CD14-positive monocyte (primary cell): ENCODE results near the gene ITIH1. TPM values are rescaled to one million over a fixed set of nuclear protein-coding genes. Genes with fewer than 3 reads are reported as not detected.

Experiments
- DNase-seq, 3 donors: peaks; one replicate each; pipeline ENCODE4 v3.0.0-alpha.2; 2011 to 2022
- H2AFZ ChIP-seq: 2 replicates; pipeline ENCODE4 v1.6.0; 2012; ENCODE audit warnings: mild to moderate bottlenecking, low read depth, low read length, inconsistent platforms; ENCODE audit not compliant: insufficient read depth, poor library complexity, severe bottlenecking
- H3K27ac ChIP-seq, 2 donors: 1 replicate in 1 of 2; 2 replicates in 1 of 2; pipeline ENCODE4 v1.5.1; 2012 to 2013; ENCODE audit warnings: low read length in 2 of 2, control low read depth in 1 of 2, inconsistent platforms in 1 of 2, low read depth in 1 of 2, mild to moderate bottlenecking in 1 of 2
- H3K27me3 ChIP-seq, 2 donors: one replicate each; pipeline versions ENCODE4 v1.6.0 to v1.6.1; 2011 to 2013; ENCODE audit warnings: low read length in 2 of 2; ENCODE audit not compliant: control insufficient read depth in 2 of 2, insufficient read depth in 2 of 2
- H3K36me3 ChIP-seq, 2 donors: replicated peaks in 1 of 2; 1 replicate in 1 of 2; 2 replicates in 1 of 2; pipeline versions ENCODE4 v1.5.1 to v1.6.1; 2012 to 2013; ENCODE audit warnings: low read length in 2 of 2, control low read depth in 1 of 2, inconsistent platforms in 1 of 2, mild to moderate bottlenecking in 1 of 2; ENCODE audit not compliant: insufficient read depth in 2 of 2, control insufficient read depth in 1 of 2
- H3K4me1 ChIP-seq, 2 donors: 1 replicate in 1 of 2; 2 replicates in 1 of 2; pipeline versions ENCODE4 v1.5.1 to v1.6.1; 2012 to 2013; ENCODE audit warnings: low read length in 2 of 2, control low read depth in 1 of 2, inconsistent platforms in 1 of 2, mild to moderate bottlenecking in 1 of 2, moderate library complexity in 1 of 2; ENCODE audit not compliant: insufficient read depth in 2 of 2, control insufficient read depth in 1 of 2
- H3K4me2 ChIP-seq: replicated peaks from 2 replicates; pipeline ENCODE3; 2012; ENCODE audit warnings: low read length, moderate library complexity, mild to moderate bottlenecking; ENCODE audit not compliant: poor library complexity, severe bottlenecking; ENCODE audit errors: extremely low read depth
- H3K4me3 ChIP-seq, 3 experiments: fragments of 200-600 bp in 1 of 3; sonication (generic) in 1 of 3; replicated peaks in 1 of 3; 1 replicate in 2 of 3; 2 replicates in 1 of 3; pipeline ENCODE4 v1.5.1; 2011 to 2013; ENCODE audit warnings: low read length in 3 of 3, mild to moderate bottlenecking in 3 of 3, control low read depth in 2 of 3, low read depth in 2 of 3, inconsistent platforms in 1 of 3, moderate library complexity in 1 of 3
- H3K79me2 ChIP-seq: 2 replicates; pipeline ENCODE4 v1.6.0; 2012; ENCODE audit warnings: mild to moderate bottlenecking, control low read depth, inconsistent platforms, low read length, moderate library complexity; ENCODE audit not compliant: insufficient read depth
- H3K9ac ChIP-seq: 2 replicates; pipeline ENCODE4 v1.6.0; 2017; ENCODE audit warnings: low read length, mild to moderate bottlenecking; ENCODE audit not compliant: insufficient read depth, poor library complexity, severe bottlenecking
- H3K9me3 ChIP-seq, 2 donors: replicated peaks in 1 of 2; 1 replicate in 1 of 2; 2 replicates in 1 of 2; pipeline versions ENCODE4 v1.5.1 to v1.6.1; 2012 to 2013; ENCODE audit warnings: low read length in 2 of 2, control low read depth in 1 of 2; ENCODE audit not compliant: control insufficient read depth in 1 of 2, insufficient read depth in 1 of 2
- H4K20me1 ChIP-seq: 2 replicates; pipeline ENCODE4 v1.6.0; 2012; ENCODE audit warnings: mild to moderate bottlenecking, low read length, control low read depth, moderate library complexity; ENCODE audit not compliant: insufficient read depth
- H3K27ac Mint-ChIP-seq, 7 donors: one replicate each; pipeline ENCODE4 v1.8.0; 2020; ENCODE audit warnings: mild to moderate bottlenecking in 7 of 7, mixed read lengths in 7 of 7, moderate library complexity in 6 of 7, inconsistent platforms in 2 of 7
- H3K27me3 Mint-ChIP-seq, 3 donors: one replicate each; pipeline ENCODE4 v1.8.0; 2021 to 2022; ENCODE audit warnings: low read depth in 3 of 3, mild to moderate bottlenecking in 3 of 3, mixed read lengths in 3 of 3, moderate library complexity in 3 of 3, inconsistent platforms in 1 of 3
- H3K36me3 Mint-ChIP-seq, 2 donors: one replicate each; pipeline ENCODE4 v1.8.0; 2020; ENCODE audit warnings: mixed read lengths in 2 of 2, inconsistent platforms in 1 of 2, mild to moderate bottlenecking in 1 of 2
- H3K4me1 Mint-ChIP-seq: one replicate; pipeline ENCODE4 v1.8.0; 2020; ENCODE audit warnings: mild to moderate bottlenecking, mixed read lengths
- H3K4me3 Mint-ChIP-seq, 2 donors: one replicate each; pipeline ENCODE4 v1.8.0; 2020; ENCODE audit warnings: mild to moderate bottlenecking in 2 of 2, mixed read lengths in 2 of 2, moderate library complexity in 1 of 2
- H3K9me3 Mint-ChIP-seq, 7 donors: one replicate each; pipeline ENCODE4 v1.8.0; 2020 to 2022; ENCODE audit warnings: mixed read lengths in 7 of 7, mild to moderate bottlenecking in 6 of 7, moderate library complexity in 6 of 7, inconsistent platforms in 2 of 7
- CTCF ChIP-seq: fragments of 200-600 bp; IDR thresholded peaks from one replicate; pipeline ENCODE4 v1.8.0; 2022; ENCODE audit warnings: antibody characterized with exemption, mild to moderate bottlenecking
- WGBS: methylation state at CpG from one replicate; pipeline ENCODE4 v1.1.5; 2013; ENCODE audit warnings: missing lambda C conversion rate; ENCODE audit not compliant: insufficient coverage; 5-methylcytosine and 5-hydroxymethylcytosine counted together
- intact Hi-C, 2 donors: fragments of 100-400 bp; cut with micrococcal nuclease; formaldehyde crosslinking; loops; one replicate each; pipeline versions ENCODE4 v1.15.0 to v1.15.1; 2023
- polyA plus RNA-seq, 3 donors: library from polyadenylated mRNA; depleted of rRNA in 1 of 3; unstranded in 2 of 3; stranded (reverse) in 1 of 3; fragments of 300-500 nt in 2 of 3; fragments of >200 nt in 1 of 3; fragmentation: Illumina TruSeq in 2 of 3; gene quantifications; 1 replicate in 2 of 3; 2 replicates in 1 of 3; pipeline ENCODE4 v1.2.3, GENCODE V29; 2012 to 2021

The ITIH1 gene
- polyA plus RNA-seq, 3 donors, result 0.75 to 4.4 (median 1.3) TPM

DNA sequence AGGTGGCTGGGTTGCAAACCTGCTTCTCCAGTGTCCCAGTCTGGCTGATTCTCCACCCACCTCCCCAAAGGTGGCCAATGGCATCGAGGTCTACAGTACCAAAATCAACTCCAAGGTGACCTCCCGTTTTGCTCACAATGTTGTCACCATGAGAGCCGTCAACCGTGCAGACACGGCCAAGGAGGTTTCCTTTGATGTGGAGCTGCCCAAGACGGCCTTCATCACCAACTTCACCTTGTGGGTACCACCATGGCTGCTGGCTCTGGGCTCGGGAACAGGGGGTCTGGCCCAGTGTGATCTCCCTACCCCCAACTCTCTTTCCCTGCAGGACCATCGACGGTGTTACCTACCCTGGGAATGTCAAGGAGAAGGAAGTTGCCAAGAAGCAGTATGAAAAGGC lies 19.0 kb downstream of the ITIH1 start:
- no peaks in the 10 kb centered on the region for H3K9me3 ChIP-seq
- H3K27me3 ChIP-seq, result no peaks in the 10 kb centered on the region

GRCh38 chr3:52798376-52798977 lies 21.1 kb downstream of the ITIH1 start:
- no peak overlapping the region for H3K27ac ChIP-seq

More for the DNA sequence above, 19.0 kb downstream of the ITIH1 start:
- H3K36me3 ChIP-seq, result no peaks in the 10 kb centered on the region
- no peak for DNase-seq
- no peaks in the 10 kb centered on the region for H3K79me2 ChIP-seq
- intact Hi-C loops, result no loop called here
- 96% methylated on average over 7 of the region's 9 CpGs for WGBS
- peaks cover 11% of the 10 kb centered on the region for H3K4me1 Mint-ChIP-seq
- no peak overlapping the region for H3K4me2 ChIP-seq
- no peak overlapping the region for H2AFZ ChIP-seq
- no peaks in the 10 kb centered on the region for H4K20me1 ChIP-seq
- no peak overlapping the region for H3K9ac ChIP-seq
- H3K9me3 Mint-ChIP-seq, result no peaks in the 10 kb centered on the region
- no peak overlapping the region for H3K27ac ChIP-seq
- H3K4me3 Mint-ChIP-seq, result no peak overlapping the region
- TF ChIP-seq CTCF, result no peak
- H3K4me3 ChIP-seq, result no peak overlapping the region
- peaks cover 10 to 13% of the 10 kb centered on the region in 2 donors for H3K4me1 ChIP-seq
- H3K27me3 Mint-ChIP-seq, result peaks cover 2 to 6% (median 4%) of the 10 kb centered on the region in 3 donors
- no peak overlapping the region for H3K27ac Mint-ChIP-seq
- H3K36me3 Mint-ChIP-seq, result no peaks in the 10 kb centered on the region

More at GRCh38 chr3:52798376-52798977, 21.1 kb downstream of the ITIH1 start:
- no peaks in the 10 kb centered on the region for H3K36me3 ChIP-seq
- Mint-ChIP-seq H3K27ac (no peak overlapping the region), H3K9me3 (no peaks in the 10 kb centered on the region), H3K27me3 (peaks cover 0 to 5% (median 4%) of the 10 kb centered on the region in 3 donors), H3K4me3 (no peak overlapping the region), H3K4me1 (peaks cover 7% of the 10 kb centered on the region), H3K36me3 (no peaks in the 10 kb centered on the region)
- WGBS, result 95% methylated on average over 10 of the region's 10 CpGs
- H3K4me1 ChIP-seq, result peaks cover 4 to 5% of the 10 kb centered on the region in 2 donors
- H3K9me3 ChIP-seq, result no peaks in the 10 kb centered on the region
- no peak overlapping the region for H2AFZ ChIP-seq
- H3K9ac ChIP-seq, result no peak overlapping the region
- no peak overlapping the region for H3K4me3 ChIP-seq
- intact Hi-C loops, result loop anchor here in 1 of 2 donors (2.0 kb wide), 1 partner anchor 56 kb away; no protein-coding TSS in a partner anchor
- H3K27me3 ChIP-seq, result no peaks in the 10 kb centered on the region
- DNase-seq, result no peak
- H4K20me1 ChIP-seq, result no peaks in the 10 kb centered on the region
- no peak for TF ChIP-seq CTCF
- H3K79me2 ChIP-seq, result no peaks in the 10 kb centered on the region
- H3K4me2 ChIP-seq, result no peak overlapping the region
